Neutrophil (primary cell): ENCODE results near the gene TAS1R3.

Experiments
- H3K27ac ChIP-seq: fragments of 200-600 bp; sonication (generic); 2 replicates; pipeline ENCODE4 v1.5.1; 2016; ENCODE audit warnings: mild to moderate bottlenecking, moderate library complexity
- H3K27me3 ChIP-seq: fragments of 200-600 bp; sonication (generic); 2 replicates; pipeline ENCODE4 v1.6.0; 2016; ENCODE audit warnings: mild to moderate bottlenecking
- H3K36me3 ChIP-seq: fragments of 200-600 bp; sonication (generic); 2 replicates; pipeline ENCODE4 v1.5.1; 2017
- H3K4me1 ChIP-seq, 2 experiments: fragments of 200-600 bp in 1 of 2; sonication (generic) in 1 of 2; 1 replicate in 1 of 2; 2 replicates in 1 of 2; pipeline versions ENCODE4 v1.5.1 to v1.6.1; 2013 to 2016; ENCODE audit warnings: low read depth in 1 of 2, low read length in 1 of 2, mild to moderate bottlenecking in 1 of 2, moderate library complexity in 1 of 2; ENCODE audit not compliant: control insufficient read depth in 1 of 2, insufficient read depth in 1 of 2
- H3K4me3 ChIP-seq, 2 experiments: fragments of 200-600 bp in 1 of 2; sonication (generic) in 1 of 2; 1 replicate in 1 of 2; 2 replicates in 1 of 2; pipeline ENCODE4 v1.5.1; 2013 to 2016; ENCODE audit warnings: low read depth in 1 of 2, low read length in 1 of 2, mild to moderate bottlenecking in 1 of 2, moderate library complexity in 1 of 2
- H3K9me3 ChIP-seq: fragments of 200-600 bp; sonication (generic); 2 replicates; pipeline ENCODE4 v1.5.1; 2016
- TF ChIP-seq, protein P1 (sequence below): fragments of 200-600 bp; sonication (generic); IDR thresholded peaks from 2 replicates; pipeline ENCODE4 v1.5.1; 2016; ENCODE audit warnings: antibody characterized with exemption

TAS1R3 gene

GRCh38 chr1:1330366-1331067, 563 bp upstream of the TAS1R3 start:
- Histone ChIP-seq H3K9me3 (no peaks in the 10 kb centered on the region), H3K36me3 (peaks cover 30% of the 10 kb centered on the region), H3K4me1 (peaks cover 11 to 15% of the 10 kb centered on the region in 2 experiments), H3K27ac (no peak overlapping the region), H3K27me3 (no peaks in the 10 kb centered on the region), H3K4me3 (no peak overlapping the region)
- TF ChIP-seq, protein P1, sequence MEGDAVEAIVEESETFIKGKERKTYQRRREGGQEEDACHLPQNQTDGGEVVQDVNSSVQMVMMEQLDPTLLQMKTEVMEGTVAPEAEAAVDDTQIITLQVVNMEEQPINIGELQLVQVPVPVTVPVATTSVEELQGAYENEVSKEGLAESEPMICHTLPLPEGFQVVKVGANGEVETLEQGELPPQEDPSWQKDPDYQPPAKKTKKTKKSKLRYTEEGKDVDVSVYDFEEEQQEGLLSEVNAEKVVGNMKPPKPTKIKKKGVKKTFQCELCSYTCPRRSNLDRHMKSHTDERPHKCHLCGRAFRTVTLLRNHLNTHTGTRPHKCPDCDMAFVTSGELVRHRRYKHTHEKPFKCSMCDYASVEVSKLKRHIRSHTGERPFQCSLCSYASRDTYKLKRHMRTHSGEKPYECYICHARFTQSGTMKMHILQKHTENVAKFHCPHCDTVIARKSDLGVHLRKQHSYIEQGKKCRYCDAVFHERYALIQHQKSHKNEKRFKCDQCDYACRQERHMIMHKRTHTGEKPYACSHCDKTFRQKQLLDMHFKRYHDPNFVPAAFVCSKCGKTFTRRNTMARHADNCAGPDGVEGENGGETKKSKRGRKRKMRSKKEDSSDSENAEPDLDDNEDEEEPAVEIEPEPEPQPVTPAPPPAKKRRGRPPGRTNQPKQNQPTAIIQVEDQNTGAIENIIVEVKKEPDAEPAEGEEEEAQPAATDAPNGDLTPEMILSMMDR, result no peak

GRCh38 chr1:1332031-1332755, 1.1 kb downstream of the TAS1R3 start:
- Histone ChIP-seq H3K9me3 (no peaks in the 10 kb centered on the region), H3K4me3 (no peak overlapping the region), H3K27me3 (no peaks in the 10 kb centered on the region), H3K36me3 (peaks cover 20% of the 10 kb centered on the region), H3K4me1 (peaks cover 0 to 4% of the 10 kb centered on the region in 2 experiments), H3K27ac (no peak overlapping the region)
- TF ChIP-seq, protein P1, result no peak

- Histone ChIP-seq H3K4me1 (peaks cover 0 to 4% of the 10 kb centered on the region in 2 experiments), H3K36me3 (peaks cover 15% of the 10 kb centered on the region), H3K27ac (no peak overlapping the region), H3K4me3 (no peak overlapping the region), H3K9me3 (no peaks in the 10 kb centered on the region), H3K27me3 (no peaks in the 10 kb centered on the region)
- TF ChIP-seq, protein P1, result no peak
Observed at GRCh38 chr1:1332774-1333480, 1.8 kb downstream of the TAS1R3 start.

DNA sequence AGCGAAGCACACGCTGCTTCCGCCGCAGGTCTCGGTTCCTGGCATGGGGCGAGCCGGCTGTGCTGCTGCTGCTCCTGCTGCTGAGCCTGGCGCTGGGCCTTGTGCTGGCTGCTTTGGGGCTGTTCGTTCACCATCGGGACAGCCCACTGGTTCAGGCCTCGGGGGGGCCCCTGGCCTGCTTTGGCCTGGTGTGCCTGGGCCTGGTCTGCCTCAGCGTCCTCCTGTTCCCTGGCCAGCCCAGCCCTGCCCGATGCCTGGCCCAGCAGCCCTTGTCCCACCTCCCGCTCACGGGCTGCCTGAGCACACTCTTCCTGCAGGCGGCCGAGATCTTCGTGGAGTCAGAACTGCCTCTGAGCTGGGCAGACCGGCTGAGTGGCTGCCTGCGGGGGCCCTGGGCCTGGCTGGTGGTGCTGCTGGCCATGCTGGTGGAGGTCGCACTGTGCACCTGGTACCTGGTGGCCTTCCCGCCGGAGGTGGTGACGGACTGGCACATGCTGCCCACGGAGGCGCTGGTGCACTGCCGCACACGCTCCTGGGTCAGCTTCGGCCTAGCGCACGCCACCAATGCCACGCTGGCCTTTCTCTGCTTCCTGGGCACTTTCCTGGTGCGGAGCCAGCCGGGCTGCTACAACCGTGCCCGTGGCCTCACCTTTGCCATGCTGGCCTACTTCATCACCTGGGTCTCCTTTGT, 2.6 kb downstream of the TAS1R3 start:
- Histone ChIP-seq H3K9me3 (no peaks in the 10 kb centered on the region), H3K4me1 (peaks cover 0 to 4% of the 10 kb centered on the region in 2 experiments), H3K36me3 (peaks cover 13% of the 10 kb centered on the region), H3K27me3 (no peaks in the 10 kb centered on the region), H3K4me3 (no peak overlapping the region), H3K27ac (no peak overlapping the region)
- TF ChIP-seq, protein P1, result no peak

- Histone ChIP-seq H3K36me3 (peaks cover 18% of the 10 kb centered on the region), H3K27ac (no peak overlapping the region), H3K4me3 (no peak overlapping the region), H3K27me3 (no peaks in the 10 kb centered on the region), H3K9me3 (no peaks in the 10 kb centered on the region), H3K4me1 (peaks cover 0 to 4% of the 10 kb centered on the region in 2 experiments)
- TF ChIP-seq, protein P1, result no peak
Observed at GRCh38 chr1:1334835-1335234, 3.8 kb downstream of the TAS1R3 start.
